NCI-H146 treated with DMSO at 0.1 percent for 48 hours (cell line): Measurements from ENCODE around the gene UBE2V1.
A peak's percentile ranks its signal among the peaks of the same experiment; 100 is the strongest.

Source experiments
- DNase-seq: peaks from one replicate; lab custom pipeline; 2025; ENCODE audit not compliant: unreplicated experiment; lab: John Stamatoyannopoulos, UW

Gene UBE2V1

GRCh38 chr20:50048420-50049166 is 64.4 kb downstream of the UBE2V1 start:
- no peak for DNase-seq

DNA sequence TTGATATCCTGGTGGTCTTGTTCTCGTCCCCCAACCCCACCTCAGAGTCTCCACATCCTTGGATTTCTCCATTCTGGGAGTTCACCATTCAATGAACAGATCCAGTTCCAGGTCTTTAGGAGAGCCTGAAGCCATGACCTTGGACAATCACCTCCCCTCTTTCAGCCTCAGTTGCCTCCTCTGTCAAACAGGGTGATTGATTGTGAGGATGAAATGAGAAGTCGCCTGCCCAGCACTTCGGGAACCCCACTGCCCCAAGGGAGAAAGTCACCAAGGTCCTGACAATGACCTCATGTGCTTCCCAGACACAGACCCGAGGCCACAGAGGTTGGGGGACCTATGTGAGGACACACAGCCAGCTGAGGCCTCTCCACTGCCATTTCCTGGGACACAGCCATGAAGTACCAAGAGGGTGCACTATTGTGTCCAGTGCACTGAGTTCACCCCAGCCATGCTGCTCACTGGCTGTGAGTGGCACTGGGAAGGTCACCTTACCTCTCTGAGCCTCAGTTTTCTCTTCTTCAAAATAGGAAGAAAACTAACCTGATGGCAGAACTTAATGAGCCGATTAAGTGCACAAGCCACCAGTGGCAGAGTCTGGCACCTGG is 68.5 kb downstream of the UBE2V1 start:
- no peak for DNase-seq

DNA sequence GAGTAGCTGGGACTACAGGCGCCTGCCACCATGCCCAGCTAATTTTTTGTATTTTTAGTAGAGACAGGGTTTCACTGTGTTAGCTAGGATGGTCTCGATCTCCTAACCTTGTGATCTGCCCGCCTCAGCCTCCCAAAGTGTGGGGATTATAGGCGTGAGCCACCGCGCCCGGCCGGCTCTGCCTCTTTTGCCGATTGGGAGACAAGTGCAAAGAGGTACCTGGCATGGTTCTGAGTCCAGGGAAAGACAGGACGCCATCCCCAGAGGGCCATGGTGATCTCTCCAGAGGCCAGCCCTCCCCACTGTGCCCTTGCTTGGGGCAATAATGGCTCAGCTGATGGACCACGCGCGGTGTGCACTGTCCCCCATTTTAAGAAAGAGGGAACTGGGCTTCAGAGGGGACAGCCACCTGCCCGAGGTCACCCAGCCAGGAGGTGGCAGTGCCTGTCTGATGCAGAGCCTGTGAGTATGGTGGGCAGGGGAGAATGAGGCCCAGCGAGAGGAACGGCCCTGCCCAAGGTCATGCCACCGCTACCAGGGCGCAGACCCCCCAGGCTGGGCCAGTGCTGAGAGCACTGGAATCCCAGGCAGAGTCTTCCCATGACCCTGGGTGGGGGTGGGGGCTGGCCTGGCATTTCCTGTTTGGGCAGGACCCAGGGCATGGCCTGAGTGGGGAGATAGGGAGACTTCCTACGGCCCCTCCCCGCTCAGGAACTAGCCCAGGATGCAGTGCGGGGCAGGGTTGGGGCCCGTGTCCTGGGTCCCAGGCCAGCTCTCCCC is 69.2 kb downstream of the UBE2V1 start:
- no peak for DNase-seq

DNA sequence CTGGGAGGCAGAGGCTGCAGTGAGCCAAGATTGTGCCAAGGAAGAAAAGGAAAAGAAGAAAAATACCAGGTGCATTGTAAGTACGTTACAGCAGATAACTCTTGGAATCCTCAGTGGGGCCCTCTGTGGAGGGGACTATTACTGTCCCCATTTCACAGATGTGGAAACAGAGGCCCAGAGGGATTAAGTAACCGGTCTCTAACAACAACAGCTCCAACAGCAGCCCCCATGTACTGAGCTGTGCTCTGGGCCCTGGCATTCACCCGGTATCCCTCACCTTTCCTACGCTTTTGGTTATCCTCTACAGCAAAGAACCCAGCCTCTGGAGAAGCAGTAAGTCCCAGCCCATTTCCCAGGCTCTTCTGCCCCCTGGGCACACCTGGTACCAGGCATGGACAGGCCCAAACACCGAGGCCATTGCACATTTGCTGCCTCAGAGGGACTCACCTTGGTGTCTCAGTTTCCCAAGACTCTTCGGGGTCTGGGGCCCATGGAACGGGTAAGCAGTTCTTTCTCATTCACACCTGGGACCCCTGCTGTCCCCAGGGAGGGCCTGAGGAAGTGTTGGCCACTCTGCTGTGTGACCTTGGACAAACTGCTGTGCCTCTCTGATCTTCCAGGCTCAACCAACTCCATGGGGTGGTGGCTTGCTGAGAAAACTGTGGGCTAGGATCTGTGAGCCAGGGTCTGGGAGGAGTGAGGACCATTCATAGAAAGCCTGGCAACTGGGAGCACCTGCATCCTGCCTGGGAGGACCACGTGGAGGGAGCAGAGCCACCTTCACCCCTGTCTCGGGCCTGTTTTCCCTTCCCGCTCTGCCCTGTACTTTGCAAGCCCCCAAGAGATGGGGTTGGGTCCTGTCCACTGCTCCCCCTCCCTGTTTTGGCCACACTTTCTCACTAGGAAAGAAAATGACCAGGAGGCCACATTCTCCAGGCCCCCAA is 70.3 kb downstream of the UBE2V1 start:
- no peak for DNase-seq

DNA sequence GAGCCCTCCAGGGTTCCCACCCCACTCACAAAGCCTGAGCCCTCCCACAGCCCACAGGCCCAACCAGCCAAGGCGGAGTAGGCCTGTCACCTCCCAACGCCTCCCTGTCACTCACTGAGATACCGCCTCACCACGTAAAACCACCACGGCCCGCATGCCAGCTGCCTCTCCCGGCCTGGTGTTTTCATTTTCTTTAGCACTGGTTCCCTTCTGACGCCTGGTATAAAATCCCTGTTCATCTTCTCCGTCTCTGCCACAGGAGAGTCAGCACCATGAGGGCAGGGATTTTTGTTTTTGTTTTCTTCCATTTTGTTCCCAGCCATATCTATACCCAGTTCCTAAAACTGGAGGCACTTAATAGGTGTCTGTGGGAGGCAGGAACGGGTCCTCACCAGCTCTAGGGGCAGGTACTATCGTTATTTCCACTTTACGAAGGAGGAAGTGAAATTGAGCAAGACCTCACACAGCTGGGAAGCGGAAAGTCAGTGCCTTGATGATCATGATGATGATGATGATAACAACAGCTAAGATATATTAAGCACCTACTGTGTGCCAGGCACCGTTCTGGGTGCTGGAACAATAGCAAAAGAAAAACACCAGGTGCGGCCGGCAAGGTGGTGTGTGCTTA is 71.6 kb downstream of the UBE2V1 start:
- no peak for DNase-seq

DNA sequence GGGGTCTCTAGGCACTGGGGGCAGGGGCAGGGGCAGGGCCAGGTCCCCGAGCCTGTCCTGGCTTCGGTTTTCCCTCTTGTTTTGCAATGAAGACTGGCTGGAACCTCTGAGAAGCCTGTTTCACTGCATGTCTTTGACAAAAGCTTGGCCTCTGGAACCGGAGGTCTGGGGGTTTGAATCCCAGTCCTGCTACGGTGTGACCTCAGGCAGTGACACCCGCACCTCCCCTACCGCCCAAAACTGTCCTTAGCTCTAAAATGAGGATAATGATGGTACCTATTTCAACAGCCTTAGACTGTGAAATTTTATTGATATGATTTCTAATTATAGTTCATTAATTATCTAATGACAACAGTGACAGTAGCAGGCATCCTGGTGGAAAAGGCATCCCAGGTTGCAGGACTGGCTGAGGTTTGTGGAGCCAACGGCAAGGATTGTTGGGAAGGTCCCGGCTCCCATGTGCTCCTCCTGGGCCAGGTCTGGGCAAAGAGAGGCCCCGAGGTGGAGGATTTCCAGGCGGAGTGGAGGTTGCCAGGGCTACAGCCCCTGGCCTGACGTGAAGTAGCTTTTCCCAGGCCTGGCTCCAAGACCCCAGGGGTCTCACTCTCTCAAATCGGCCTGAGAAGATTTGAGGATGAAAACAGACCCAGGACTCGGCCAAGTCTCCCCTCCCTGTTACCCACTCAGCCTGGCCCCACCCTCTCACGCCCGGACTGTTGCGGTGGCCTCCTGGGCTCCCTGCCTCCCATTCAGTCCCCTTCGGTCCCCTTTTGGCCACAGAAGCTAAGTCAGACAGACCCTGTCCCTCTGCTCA is 72.3 kb downstream of the UBE2V1 start:
- no peak for DNase-seq

DNA sequence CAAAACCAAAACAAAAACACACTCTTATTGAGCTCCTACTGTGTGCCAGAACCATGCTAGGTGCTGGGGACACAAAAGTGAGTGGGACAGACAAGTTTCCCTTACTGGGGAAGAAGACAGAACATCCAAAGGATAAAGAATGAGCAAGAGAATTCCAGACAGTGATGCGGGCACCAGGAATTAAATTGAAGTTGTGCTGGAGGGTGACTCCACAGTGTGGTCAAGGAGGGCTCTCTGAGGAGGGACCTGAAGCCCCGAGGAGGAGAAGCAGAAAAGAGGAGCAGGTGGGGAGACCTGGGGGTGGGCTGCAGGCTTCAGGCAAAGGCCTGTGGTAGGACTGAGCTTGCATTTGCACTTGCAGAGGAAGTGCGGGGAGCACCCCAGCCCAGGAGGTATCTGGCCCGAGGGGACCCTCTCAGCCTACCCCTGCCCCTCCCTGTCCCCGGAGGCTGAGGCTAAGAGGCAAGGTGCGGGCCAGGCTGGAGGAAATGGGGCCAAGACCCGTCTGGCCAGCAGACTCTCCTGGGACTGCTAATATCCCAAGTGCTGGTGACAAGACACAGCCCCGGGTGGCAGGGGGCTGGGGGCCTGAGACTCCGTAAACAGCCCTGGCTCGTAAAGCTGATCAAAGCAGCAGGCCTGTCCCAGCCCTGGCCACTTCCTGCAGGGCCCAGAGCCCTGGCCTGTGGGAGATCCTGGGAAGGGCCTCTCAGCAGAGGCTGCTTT is 73.1 kb downstream of the UBE2V1 start:
- DNase-seq: no peak

- peak; percentile 98 for DNase-seq
Observed at GRCh38 chr20:50038574-50038991, 74.4 kb downstream of the UBE2V1 start.

- DNase-seq: no peak
Observed at GRCh38 chr20:50038169-50038568, 74.8 kb downstream of the UBE2V1 start.

DNA sequence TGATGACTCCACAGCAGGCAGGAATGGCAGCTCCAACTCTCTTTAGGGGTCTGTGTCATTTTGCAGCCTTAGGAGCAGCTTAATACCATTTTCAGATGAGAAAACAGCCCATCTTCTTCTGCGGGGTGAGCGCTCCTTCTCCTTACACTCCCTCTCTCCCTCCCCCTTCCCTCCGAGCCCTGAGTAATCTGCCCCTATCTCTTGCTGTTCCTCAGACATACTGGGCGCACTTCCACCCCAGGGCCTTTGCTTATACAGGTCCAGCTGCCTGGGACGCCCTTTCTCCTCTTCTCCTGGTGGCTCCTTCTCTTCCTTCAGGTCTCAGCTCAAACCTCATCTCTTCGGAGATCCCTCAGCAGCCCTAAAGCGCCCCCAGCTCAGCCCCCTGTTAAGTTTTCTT is 75.4 kb downstream of the UBE2V1 start:
- DNase-seq: no peak

GRCh38 chr20:50037123-50037522 is 75.8 kb downstream of the UBE2V1 start:
- no peak for DNase-seq

GRCh38 chr20:50036703-50037102 is 76.2 kb downstream of the UBE2V1 start:
- no peak for DNase-seq

GRCh38 chr20:50034567-50035180 is 78.3 kb downstream of the UBE2V1 start:
- DNase-seq: no peak

- no peak for DNase-seq
Observed at GRCh38 chr20:50032955-50033666, 79.8 kb downstream of the UBE2V1 start.
